Adrenal gland (tissue), 12 donors: Measurements from ENCODE around the gene EPHB1. TPM values are rescaled to one million over a fixed set of nuclear protein-coding genes. Genes with fewer than 3 reads are reported as not detected.

Experiments used
- DNase-seq, 7 donors: peaks; one replicate each; pipeline ENCODE4 v3.0.0-alpha.2; 2019 to 2020
- H3K27ac ChIP-seq, 5 donors: fragments of 200-600 bp; sonication (generic) in 4 of 5; 1 replicate in 3 of 5; 2 replicates in 2 of 5; pipeline versions ENCODE4 v1.5.1 to v1.8.0; 2016 to 2020; ENCODE audit warnings: mild to moderate bottlenecking in 1 of 5
- H3K27me3 ChIP-seq: fragments of 200-600 bp; 2 replicates; pipeline ENCODE4 v1.8.0; 2021
- H3K36me3 ChIP-seq, 2 donors: fragments of 200-600 bp; replicated peaks in 1 of 2; 1 replicate in 1 of 2; 2 replicates in 1 of 2; pipeline versions ENCODE4 v1.5.1 to v1.8.0; 2018 to 2022
- H3K4me1 ChIP-seq, 2 donors: fragments of 200-600 bp; replicated peaks in 1 of 2; 1 replicate in 1 of 2; 2 replicates in 1 of 2; pipeline versions ENCODE4 v1.5.1 to v1.8.0; 2018 to 2021
- H3K4me3 ChIP-seq, 4 donors: fragments of 200-600 bp; sonication (generic) in 3 of 4; one replicate each; pipeline ENCODE4 v1.5.1; 2016 to 2018
- H3K9me3 ChIP-seq, 3 donors: fragments of 200-600 bp; sonication (generic) in 1 of 3; replicated peaks in 1 of 3; 1 replicate in 2 of 3; 2 replicates in 1 of 3; pipeline versions ENCODE4 v1.5.1 to v1.8.0; 2016 to 2021
- CTCF ChIP-seq, 6 experiments: fragments of 450-650 bp in 4 of 6; fragments of 200-600 bp in 2 of 6; sonication (generic) in 1 of 6; IDR thresholded peaks; 1 replicate in 5 of 6; 2 replicates in 1 of 6; pipeline versions ENCODE4 v1.5.1 to v1.8.0; 2016 to 2021; ENCODE audit warnings: antibody characterized with exemption in 6 of 6, mild to moderate bottlenecking in 2 of 6, moderate library complexity in 1 of 6
- POLR2A ChIP-seq, 2 donors: fragments of 450-650 bp; IDR thresholded peaks; one replicate each; pipeline ENCODE4 v1.6.1; 2017; ENCODE audit warnings: antibody characterized with exemption in 2 of 2, mild to moderate bottlenecking in 2 of 2, moderate library complexity in 1 of 2
- WGBS, 4 donors: extraction: QIAGEN DNeasy Blood & Tissue Kit in 2 of 4; methylation state at CpG; one replicate each; pipeline versions ENCODE4 v1.1.5 to v1.1.7; 2013 to 2017; 5-methylcytosine and 5-hydroxymethylcytosine counted together
- intact Hi-C, 2 donors: fragments of 100-400 bp; cut with DNase I; formaldehyde crosslinking; loops; one replicate each; pipeline versions ENCODE4 v1.14.1 to v1.15.0; 2022 to 2023
- polyA plus RNA-seq, 3 donors: library from polyadenylated mRNA; stranded (reverse); fragments of 200-250 nt in 2 of 3; fragments of 350-450 nt in 1 of 3; fragmentation: Illumina TruSeq in 1 of 3; extraction: RNeasy Lipid Tissue Mini Kit (QIAGEN cat#74804) in 1 of 3; gene quantifications; one replicate each; pipeline ENCODE4 v1.2.3, GENCODE V29; 2013 to 2014
- total RNA-seq, 9 donors: library from RNA; depleted of rRNA in 4 of 9; stranded (reverse); fragments of >200 nt in 4 of 9; fragments of 120-200 nt in 1 of 9; fragmentation: NEBNext Ultra II Directional in 1 of 9; extraction: Animal tissue kit (Norgen Biotek cat#: 25700) in 1 of 9; gene quantifications; one replicate each; pipeline versions ENCODE4 v1.1.0 to v1.2.4, GENCODE V29; 2013 to 2023
- donor health status: healthy with polysubstance abuse.
- donor health status: Bipolar disorder and iron deficiency.
- donor health status: DM: yes; HTN: yes; CAD: no.
- donor health status: DM: no; HTN: no; CAD: no.
- donor health status: DM: no; HTN: no; CAD: no.
- donor health status: DM: yes; HTN: yes; CAD: no.

EPHB1 gene
- total and polyA plus RNA-seq, 12 donors = 0.10 to 3.4 (median 0.98) TPM

GRCh38 chr3:135068011-135068410, 273.0 kb downstream of the EPHB1 start:
- intact Hi-C loops = no loop called here
- Histone ChIP-seq H3K9me3 (peaks cover 0 to 2% (median 0%) of the 10 kb centered on the region in 3 donors), H3K27me3 (no peaks in the 10 kb centered on the region), H3K27ac (no peak overlapping the region), H3K36me3 (no peaks in the 10 kb centered on the region), H3K4me1 (no peaks in the 10 kb centered on the region), H3K4me3 (no peak overlapping the region)
- no peak for DNase-seq
- TF ChIP-seq CTCF (IDR thresholded peaks at IDR 0.05) (no peak), POLR2A (IDR thresholded peaks at IDR 0.05) (no peak)
- 76 to 85% (median 83%) methylated on average over 5 of the region's 5 CpGs for WGBS, 4 donors

GRCh38 chr3:135069406-135069805, 274.3 kb downstream of the EPHB1 start:
- Histone ChIP-seq H3K4me1 (no peaks in the 10 kb centered on the region), H3K4me3 (no peak overlapping the region), H3K27me3 (no peaks in the 10 kb centered on the region), H3K36me3 (no peaks in the 10 kb centered on the region), H3K9me3 (no peaks in the 10 kb centered on the region), H3K27ac (no peak overlapping the region)
- intact Hi-C loops = no loop called here
- DNase-seq = no peak
- WGBS, 4 donors = 69 to 79% (median 75%) methylated on average over 2 of the region's 2 CpGs
- TF ChIP-seq POLR2A (IDR thresholded peaks at IDR 0.05) = no peak
- no peak for TF ChIP-seq CTCF (IDR thresholded peaks at IDR 0.05)

GRCh38 chr3:135071483-135071882, 276.4 kb downstream of the EPHB1 start:
- no peak for TF ChIP-seq POLR2A (IDR thresholded peaks at IDR 0.05)
- no peak for TF ChIP-seq CTCF (IDR thresholded peaks at IDR 0.05)
- no peak for DNase-seq
- H3K9me3 ChIP-seq = no peaks in the 10 kb centered on the region
- intact Hi-C loops = no loop called here
- H3K36me3 ChIP-seq = no peaks in the 10 kb centered on the region
- H3K4me3 ChIP-seq = no peak overlapping the region
- no peaks in the 10 kb centered on the region for H3K27me3 ChIP-seq
- H3K4me1 ChIP-seq = no peaks in the 10 kb centered on the region
- H3K27ac ChIP-seq = no peak overlapping the region

GRCh38 chr3:135072431-135072830, 277.4 kb downstream of the EPHB1 start:
- Histone ChIP-seq H3K9me3 (no peaks in the 10 kb centered on the region), H3K36me3 (no peaks in the 10 kb centered on the region), H3K27ac (no peak overlapping the region), H3K4me1 (no peaks in the 10 kb centered on the region), H3K27me3 (no peaks in the 10 kb centered on the region), H3K4me3 (no peak overlapping the region)
- 72 to 86% (median 83%) methylated on average over 5 of the region's 5 CpGs for WGBS, 4 donors
- DNase-seq = no peak
- intact Hi-C loops = no loop called here
- TF ChIP-seq CTCF (IDR thresholded peaks at IDR 0.05) (no peak), POLR2A (IDR thresholded peaks at IDR 0.05) (no peak)
